H1 (cell line): ENCODE measurements around the gene BABAM2. TPM values are rescaled to one million over a fixed set of nuclear protein-coding genes. Genes with fewer than 3 reads are reported as not detected.

Experiments used
- JUND ChIP-seq: IDR thresholded peaks from 2 replicates; pipeline ENCODE4 v1.6.1; 2011; ENCODE audit warnings: mild to moderate bottlenecking, improper control_type of control experiment, low read length
- polyA plus RNA-seq, 7 experiments: library from polyadenylated mRNA; depleted of rRNA in 3 of 7; stranded (reverse) in 5 of 7; unstranded in 2 of 7; fragments of >200 nt in 5 of 7; fragments of 200-250 nt in 2 of 7; gene quantifications; 1 replicate in 5 of 7; 2 replicates in 1 of 7; 4 replicates in 1 of 7; pipeline versions ENCODE4 v1.2.1 to v1.2.3, GENCODE V29; 2011 to 2013; ENCODE audit warnings: missing spikeins in 2 of 7, mixed read lengths in 2 of 7
- total RNA-seq: library from RNA; stranded (reverse); fragmentation: NEBNext Ultra II Directional; extraction: Animal tissue kit (Norgen Biotek cat#: 25700); gene quantifications from 2 replicates; pipeline ENCODE4 v1.2.1, GENCODE V29; 2021

The BABAM2 gene
- total and polyA plus RNA-seq, 2 of the 8 experiments (the other 6 are each of a cell fraction or from before 2014, with no cell fraction given), result 15.8 to 20.9 TPM

- TF ChIP-seq JUND, result no peak
Measured at GRCh38 chr2:28210535-28210934, 320.0 kb downstream of the BABAM2 start (continued).
